DMS53 treated with DMSO at 0.1 percent for 48 hours (cell line): Measurements from ENCODE around the gene KDM4D.
A peak's percentile ranks its signal among the peaks of the same experiment; 100 is the strongest.
"Not testable (repeated sequence)": the region's sequence is repeated elsewhere in the genome, so short reads cannot be mapped to it uniquely, and the experiment has no call there.

Experiments
- DNase-seq: peaks from one replicate; lab custom pipeline; 2025; ENCODE audit not compliant: unreplicated experiment; lab: John Stamatoyannopoulos, UW

Gene KDM4D

DNA sequence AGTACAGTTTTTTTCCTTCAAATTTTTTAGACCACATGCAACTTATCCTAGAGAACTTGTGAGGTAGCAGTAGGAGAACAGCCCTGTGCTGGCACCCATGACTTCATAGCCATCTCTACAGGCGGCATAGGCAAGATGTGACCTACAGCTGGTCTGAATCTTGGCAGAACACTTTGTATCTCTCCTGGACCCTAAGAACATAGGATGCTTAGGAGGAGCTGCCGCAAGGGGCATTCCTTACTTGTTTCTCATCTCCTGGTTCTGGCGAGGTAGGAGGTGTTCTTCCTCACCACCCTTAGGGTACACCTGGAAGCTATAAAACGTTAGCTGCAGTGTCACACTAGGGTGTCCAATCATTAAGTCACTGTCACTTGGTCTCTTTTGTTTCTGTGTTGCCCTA, 16.5 kb upstream of the KDM4D start:
- no peak for DNase-seq

DNA sequence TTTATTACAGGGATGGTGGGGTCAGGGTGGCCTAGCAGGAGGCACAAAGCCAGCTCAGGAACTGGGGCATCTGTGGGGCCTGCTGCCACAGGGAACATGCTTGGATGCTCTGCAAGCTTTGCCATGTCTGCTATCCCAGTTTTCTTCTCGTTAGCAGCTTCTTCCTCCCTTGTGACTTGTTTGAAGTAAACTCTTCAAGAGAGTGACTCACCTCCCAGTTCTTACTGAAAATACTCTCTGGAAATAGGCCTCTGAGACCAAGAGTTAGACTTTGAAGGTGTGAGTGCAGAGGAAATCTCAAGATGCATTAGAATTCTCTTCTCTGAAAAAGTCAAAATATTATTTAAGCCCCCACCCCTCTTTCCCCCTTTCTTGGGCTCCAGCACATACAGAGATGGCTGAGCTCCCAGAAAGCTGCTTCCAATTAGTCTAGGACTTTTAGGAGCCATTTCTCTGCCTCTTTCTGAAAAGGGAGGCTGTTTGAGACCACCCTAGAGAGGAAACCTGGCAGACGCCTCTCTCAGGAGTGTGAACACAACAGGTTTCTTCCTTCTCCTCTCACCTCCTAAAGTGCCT, 15.3 kb upstream of the KDM4D start:
- peak; percentile 33 for DNase-seq

DNA sequence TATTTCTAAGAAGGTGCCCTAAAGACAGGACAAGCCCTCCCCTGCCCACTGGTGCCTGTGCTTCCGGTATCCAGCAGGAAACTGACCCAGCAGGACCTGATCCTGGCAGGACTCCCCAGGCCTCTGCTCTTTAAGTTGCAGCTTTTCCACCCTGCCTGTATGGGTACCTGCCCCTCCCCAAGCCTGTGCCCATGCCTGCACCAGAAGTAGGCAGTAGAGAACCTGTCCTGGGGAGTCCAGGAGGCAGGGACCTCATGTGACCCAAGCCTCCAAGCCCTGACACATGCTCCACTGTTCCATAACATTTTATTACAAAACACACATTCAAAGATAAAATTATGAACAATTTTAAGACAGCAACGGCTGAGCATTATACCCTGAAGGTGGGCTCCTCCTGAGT, 14.3 kb upstream of the KDM4D start:
- no peak for DNase-seq

DNA sequence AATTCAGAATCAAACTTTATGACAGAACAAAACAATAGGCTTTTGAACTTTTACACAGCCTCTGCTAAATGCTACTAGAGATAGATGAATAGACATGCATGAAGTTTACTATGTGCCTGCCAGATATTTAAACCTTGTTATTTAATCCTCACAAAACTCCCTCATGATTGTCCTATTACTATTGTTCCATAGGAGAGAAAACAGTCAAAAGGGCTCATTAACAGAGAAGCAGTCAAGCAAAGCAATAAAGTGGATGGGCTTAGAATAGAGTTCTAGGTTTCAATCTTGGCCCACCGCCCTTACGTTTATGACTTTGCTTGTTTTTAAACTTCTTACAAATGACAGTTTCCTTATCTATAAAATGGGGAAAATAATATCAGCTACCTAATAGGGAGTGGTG, 13.0 kb upstream of the KDM4D start:
- DNase-seq: no peak

DNA sequence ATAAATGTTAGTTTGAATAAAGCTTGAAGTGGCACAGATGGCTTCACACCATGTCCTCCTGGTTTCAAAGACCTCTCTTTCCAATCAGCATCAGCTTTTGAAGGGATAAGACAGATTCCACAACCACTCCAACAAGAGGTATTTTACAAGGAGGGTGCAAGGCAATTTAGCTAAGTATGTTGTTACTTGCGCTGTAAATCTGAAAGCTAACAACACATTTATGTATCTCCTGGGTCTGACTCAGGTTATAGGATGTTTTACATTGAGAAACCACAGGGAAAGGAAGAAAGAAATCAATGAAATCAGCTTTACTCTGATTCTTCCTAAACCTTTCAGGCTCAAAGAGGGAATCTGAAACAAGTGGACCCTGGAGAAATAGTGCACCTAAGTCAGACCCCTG, 12.3 kb upstream of the KDM4D start:
- DNase-seq: no peak

DNA sequence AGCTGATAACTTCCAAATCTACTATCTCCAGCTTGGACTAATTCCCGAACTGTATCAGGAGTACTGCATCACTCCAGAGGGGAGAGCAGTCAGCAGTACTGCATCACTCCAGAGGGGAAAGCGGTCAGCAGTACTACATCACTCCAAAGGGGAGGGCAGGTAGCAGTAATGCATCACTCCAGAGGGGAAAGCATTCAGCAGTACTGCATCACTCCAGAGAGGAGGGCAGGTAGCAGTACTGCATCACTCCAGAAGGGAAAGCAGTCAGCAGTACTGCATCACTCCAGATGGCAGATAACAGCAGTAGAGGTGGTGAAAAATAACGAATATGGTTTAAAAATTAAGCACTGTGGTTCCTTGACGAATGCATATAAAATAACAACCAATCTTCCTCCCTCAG, 8.6 kb upstream of the KDM4D start:
- no peak for DNase-seq

DNA sequence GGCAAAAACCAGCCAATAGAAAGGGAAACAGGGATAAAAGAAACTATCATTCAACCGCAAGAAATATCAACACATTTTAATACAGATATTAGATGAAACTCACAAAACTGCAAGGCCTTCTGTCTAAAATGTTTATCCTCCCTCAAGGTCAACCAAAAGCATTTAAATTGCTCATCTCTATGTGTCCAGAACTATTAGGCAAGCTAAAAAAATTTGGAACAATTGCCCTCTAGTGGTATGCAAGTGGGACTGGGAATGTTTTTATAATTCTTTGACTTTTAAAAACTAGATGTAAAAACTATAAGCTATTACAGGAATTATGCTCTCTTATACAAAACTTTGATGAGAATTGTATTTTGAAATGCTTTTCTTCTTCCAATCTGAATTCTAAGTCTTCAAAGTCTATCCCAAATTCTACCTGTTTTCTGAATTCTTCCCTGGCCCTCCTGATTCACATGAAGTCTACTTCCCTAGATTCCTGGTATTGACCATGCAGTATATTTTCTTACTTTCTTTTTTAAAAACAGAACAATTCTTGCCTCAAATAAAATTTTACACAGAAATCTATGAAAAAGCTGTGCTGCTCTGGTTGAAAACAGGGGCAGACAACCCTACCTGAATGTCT, 5.1 kb upstream of the KDM4D start:
- no peak for DNase-seq

DNA sequence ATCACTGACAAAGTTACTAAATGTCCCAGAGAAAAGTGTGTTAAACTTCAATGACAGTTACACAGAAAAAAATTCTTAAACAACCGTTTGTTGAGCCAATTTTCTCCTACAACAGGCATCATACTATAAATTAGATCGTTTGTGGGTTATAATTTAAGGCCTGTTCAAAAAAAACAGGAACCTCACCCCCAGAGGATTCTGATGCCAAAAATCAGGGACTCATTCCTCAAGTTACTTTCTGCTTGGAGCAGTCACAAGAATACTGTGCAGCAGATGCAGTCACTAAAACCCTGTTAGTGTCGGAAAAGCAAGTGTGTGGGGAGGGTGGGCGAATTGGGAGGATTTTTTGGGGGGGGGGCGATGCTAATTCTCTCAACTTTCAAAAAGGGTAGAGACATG, 810 bp upstream of the KDM4D start:
- DNase-seq: no peak

DNA sequence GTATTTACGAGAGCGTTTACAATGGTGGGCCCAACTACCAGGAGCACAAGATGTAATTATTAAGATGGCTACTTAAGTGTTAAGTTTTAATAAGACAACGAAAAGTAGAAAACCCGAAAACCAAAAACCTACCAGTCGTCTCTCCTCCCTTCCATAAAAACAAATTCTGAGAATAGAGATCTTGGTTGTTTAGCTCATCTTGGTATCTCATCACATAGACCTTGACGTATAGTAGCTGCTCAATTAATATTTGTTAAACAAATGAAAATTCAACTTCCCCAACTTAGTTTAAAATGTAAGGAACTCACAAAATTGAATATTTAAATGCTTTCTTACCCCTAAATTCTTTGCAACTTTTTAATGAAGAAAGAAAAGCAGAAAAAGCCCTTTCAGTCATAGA, 669 bp downstream of the KDM4D start:
- DNase-seq: no peak

DNA sequence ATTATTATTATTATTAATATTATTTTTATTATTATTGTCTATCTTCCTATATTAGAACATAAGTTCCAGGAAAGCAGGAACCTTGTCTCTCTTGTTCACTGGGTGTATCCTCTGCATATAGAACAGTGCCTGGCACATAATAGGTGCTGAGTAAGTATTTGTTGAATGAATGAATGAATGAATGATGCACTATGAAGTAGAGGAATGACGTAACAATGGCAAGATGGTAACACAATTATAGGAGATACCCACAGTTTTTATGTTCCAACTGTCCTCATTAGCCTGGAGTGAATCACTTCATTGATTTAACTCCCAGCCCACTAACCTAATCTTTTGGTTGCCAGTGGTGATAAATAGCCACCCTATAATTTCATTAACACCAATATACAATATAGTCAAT, 2.1 kb downstream of the KDM4D start:
- DNase-seq: no peak

DNA sequence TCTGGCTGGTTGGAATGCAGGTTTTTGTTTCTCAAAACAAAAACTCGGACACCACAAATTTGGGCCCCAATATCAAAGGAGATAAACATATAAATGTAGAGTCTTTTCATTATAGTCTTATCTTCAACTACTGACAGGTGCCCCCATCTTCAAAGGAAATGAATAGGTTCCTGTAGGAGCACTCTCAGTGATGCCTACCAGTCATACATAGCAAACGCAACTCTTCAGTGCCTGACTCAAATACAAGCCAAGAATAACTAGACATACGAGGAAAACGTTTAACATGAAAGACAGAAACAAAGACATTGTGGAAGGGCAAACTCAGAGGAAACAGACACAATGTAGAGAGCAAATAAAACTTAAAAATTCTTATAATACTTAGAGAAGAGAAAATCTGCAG, 13.9 kb downstream of the KDM4D start:
- DNase-seq: no peak

DNA sequence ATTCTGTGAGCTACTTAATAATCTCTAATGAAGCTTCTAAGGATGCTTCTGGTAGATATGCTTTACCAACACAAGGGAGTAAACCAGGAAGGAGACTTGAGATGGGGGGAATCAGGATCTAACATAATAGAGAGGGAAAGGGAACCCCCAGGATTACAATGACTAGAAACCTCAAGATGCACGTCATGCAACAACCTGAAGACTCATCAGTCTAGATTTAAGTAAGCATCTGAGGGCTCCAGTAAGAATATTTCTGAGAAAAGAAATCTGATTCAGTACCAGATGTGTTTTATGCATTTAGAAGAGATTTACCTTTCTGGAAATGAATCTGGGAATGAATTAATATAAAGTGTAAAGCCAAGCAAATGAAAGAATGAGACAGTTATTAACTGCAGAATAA, 15.2 kb downstream of the KDM4D start:
- DNase-seq: no peak

DNA sequence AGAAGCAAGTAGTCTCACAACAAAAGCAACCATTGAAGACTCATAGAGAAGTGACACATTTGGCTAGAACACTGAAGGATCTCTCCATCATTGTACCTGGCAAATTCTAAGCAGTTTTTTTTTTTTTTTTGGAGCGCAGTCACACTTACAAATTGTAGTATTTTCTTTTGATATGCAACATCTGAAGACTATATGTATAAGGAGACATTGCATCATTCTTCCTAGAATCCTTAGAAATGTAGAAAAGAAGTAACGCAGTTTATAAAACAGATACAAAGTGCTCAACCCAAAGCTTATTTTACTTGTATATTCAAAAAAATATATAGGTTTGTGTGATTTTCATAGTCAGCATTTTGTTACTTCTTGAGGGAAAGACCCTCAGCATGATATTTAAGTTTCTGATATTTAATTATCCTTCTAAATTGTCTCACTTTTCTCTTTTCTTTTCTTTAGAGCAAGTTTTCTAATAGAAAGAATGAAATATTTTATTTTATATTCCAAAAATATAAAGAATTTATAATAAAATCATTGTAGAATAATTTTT, 20.0 kb downstream of the KDM4D start:
- no peak for DNase-seq

DNA sequence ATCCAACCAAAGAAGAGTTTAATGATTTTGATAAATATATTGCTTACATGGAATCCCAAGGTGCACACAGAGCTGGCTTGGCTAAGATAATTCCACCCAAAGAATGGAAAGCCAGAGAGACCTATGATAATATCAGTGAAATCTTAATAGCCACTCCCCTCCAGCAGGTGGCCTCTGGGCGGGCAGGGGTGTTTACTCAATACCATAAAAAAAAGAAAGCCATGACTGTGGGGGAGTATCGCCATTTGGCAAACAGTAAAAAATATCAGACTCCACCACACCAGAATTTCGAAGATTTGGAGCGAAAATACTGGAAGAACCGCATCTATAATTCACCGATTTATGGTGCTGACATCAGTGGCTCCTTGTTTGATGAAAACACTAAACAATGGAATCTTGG, 23.9 kb downstream of the KDM4D start:
- no peak for DNase-seq

DNA sequence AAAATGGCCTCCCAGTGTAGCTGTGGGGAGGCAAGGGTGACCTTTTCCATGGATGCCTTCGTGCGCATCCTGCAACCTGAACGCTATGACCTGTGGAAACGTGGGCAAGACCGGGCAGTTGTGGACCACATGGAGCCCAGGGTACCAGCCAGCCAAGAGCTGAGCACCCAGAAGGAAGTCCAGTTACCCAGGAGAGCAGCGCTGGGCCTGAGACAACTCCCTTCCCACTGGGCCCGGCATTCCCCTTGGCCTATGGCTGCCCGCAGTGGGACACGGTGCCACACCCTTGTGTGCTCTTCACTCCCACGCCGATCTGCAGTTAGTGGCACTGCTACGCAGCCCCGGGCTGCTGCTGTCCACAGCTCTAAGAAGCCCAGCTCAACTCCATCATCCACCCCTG, 24.8 kb downstream of the KDM4D start:
- no peak for DNase-seq

DNA sequence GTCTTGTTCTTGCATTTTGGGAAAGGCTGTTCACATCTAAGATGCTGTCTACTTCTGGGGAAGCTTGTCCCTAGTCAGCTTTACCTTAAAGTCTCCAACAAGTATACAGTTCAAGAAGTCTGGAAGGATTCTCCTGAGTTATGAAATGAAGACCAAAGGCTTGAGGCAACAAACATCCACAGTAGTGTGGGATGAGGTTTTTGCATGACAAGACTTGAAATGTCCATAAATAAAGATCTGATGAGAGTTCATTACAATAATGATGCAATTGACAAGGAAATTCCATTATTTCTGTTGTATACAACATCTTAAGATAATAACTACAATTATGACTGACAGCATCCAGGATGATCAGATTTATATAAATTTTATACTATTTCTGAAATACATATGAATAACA, 30.2 kb downstream of the KDM4D start:
- DNase-seq: no peak

DNA sequence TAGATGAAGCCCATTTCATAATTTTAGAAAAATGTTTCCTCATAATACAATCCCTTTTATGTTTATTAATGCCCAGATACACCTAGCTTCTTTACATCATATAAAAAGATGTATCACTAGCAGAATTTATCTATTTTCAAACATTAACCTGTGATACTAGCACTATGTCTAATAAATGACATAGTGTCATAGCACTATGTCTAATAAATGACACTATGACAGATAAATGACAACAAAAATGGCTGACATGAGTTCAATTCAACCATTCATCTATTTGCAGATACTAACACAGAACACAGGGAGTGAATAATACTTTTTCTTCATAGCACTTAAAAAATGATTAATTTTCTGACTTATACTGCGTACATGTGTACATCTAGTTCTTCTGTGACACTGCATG, 32.1 kb downstream of the KDM4D start:
- DNase-seq: no peak

DNA sequence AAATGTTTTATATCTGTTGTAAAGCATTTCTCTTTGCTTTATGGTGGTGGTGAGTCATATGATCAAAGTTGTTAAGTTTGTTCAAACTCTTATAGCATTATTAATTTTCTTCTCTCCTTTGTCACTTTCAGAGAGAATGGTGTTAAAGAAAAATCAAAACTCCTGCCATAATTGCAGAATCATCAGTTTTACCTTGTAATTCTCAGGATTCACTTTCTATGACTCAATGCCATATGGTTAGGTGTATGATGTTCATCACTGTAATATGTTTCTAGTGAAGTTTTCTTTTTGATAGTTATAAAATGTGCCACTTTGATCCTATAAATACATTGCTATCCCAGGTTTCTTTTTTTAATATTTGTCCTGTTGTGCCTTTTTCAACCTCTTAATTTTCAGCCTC, 37.9 kb downstream of the KDM4D start:
- DNase-seq: no peak

DNA sequence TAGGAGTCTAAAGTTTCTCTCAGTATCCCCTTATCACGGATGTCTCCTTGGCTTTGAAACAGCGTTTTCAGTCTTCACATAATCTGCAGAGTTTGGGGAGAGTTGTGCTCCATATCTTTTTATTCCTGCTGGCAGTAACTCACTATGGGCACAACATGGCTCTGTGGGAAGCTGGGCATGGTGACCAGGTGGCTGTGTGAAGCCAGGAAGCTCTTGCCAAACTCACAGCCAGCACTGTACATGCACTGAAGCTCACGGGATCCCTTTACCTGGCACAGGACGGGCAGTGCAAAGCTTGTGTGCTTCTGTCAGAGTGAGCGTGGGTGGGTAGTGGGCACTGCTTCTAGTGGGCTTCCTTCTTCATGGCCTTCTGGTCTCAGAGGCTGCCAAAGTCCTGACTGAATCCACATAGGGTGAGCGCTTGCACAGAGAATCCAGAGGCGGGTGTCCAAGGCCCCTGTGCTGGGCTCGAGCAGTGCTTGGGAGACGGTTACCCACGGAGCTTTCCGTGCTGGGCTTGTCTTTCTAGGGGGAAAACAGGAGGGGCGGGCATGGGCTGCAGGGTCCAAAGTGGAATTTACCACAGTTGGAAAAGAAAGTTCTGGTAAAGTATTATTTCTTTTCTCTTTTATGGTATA, 40.8 kb downstream of the KDM4D start:
- no peak for DNase-seq

DNA sequence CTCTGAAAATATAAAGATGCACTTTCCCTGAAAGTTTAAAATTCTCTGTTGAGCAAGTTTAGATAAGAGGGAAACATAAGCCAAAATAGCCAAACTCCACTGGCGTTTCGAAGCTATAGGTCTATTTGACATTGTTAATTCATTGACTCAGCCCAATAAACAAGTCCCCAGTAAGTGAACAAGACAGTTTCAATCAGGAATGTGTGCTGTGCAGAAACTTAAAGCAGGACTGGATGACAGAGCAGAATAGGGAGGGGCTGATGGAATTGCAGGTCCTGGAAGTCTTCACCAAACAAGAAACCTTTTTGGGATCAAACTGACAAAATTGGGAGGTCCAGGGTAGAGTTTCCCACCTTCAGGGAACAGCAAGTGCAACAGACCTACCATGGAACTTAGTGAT, 42.6 kb downstream of the KDM4D start:
- DNase-seq: no peak

DNA sequence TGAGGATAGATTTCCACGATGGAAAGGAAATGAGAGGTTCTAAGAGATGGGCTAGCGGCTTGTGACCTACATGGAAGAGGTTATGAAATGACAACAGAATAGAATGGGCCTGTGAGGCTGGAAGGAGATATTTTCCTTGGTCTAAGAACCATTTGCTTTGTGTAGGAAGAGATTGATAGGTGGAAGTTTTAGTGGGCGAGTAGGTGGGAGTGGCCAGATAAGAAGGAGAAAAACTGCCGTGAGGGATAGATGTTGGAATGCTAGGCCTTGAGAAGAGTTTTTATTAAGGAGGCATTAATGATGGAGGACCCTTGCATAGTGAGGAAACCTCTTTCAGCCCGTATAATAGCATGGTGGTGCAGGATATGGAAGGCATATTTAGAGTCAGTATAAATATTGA, 48.0 kb downstream of the KDM4D start:
- not testable (repeated sequence) for DNase-seq

DNA sequence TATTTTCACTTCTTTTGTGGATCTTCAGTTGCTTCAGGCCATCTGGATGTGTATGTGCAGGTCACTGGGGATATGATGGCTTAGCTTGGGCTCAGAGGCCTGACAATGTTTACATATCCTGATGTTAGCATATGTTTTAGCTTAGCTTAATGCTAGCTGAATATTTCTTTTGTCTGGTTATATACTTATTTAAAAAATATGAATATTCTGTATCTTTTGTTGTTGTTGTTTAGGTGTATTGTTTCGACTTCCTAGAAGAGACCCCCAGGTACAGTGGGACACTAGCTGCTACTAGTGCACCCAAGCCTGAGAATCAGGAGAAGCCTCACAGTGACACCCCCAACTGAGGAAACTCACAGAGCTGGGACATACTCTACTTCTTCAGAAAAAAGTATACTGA, 51.4 kb downstream of the KDM4D start, which contains the start of gene KDM4E:
KDM4E (plus strand) TSS at position 301 of the 400 bp plus-strand sequence. CDS start 300 bp downstream, outside the sequence.
- DNase-seq: no peak

DNA sequence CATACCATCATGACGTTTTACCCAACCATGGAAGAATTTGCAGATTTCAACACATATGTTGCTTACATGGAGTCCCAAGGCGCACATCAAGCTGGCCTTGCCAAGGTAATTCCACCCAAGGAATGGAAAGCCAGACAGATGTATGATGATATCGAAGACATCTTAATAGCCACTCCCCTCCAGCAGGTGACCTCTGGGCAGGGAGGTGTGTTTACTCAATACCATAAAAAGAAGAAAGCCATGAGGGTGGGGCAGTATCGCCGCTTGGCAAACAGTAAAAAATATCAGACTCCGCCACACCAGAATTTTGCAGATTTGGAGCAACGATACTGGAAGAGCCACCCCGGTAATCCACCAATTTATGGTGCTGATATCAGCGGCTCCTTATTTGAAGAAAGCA, 52.1 kb downstream of the KDM4D start:
- not testable (repeated sequence) for DNase-seq
